GM18508 (cell line): ENCODE measurements around the gene LIPG.
"Not testable (repeated sequence)": the region's sequence is repeated elsewhere in the genome, so short reads cannot be mapped to it uniquely, and the experiment has no call there.

Experiments used
- ATAC-seq: cut with Tn5 transposase; IDR thresholded peaks from one replicate; pipeline ENCODE4 v1.9.1; 2021; ENCODE audit warnings: moderate number of reproducible peaks; ENCODE audit not compliant: insufficient read depth, unreplicated experiment

Gene LIPG

GRCh38 chr18:49544362-49544761 lies 17.5 kb upstream of the LIPG start:
- ATAC-seq: no peak

- no peak for ATAC-seq
These were observed 15.6 kb upstream of the LIPG start for GRCh38 chr18:49546278-49546677.

DNA sequence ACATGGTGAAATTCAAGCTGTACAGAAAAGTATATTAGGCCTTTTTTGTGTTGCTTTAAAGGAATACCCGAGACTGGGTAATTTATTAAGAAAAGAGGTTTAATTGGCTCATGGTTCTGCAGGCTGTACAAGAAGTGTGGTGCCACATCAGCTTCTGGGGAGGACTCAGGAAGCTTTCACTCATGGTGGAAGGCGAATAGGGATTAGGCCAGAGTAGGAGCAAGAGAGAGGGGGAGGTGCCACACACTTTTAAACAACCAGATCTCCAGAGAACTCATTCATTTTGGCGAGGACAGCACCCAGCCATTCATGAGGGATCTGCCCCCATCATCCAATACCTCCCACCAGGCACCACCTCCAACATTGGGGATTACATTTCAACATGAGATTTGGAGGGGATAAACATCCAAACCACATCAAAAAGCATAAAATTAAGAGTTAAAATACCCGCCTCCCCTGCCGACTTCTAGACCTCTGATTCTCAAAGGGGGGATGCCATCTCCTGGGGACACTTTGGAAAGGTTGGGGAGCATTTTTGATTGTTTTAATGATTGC lies 15.1 kb upstream of the LIPG start:
- no peak for ATAC-seq

- no peak for ATAC-seq
These were observed 14.2 kb upstream of the LIPG start for GRCh38 chr18:49547701-49548100.

GRCh38 chr18:49548229-49548636 lies 13.6 kb upstream of the LIPG start:
- no peak for ATAC-seq

GRCh38 chr18:49550621-49551339 lies 11.1 kb upstream of the LIPG start:
- no peak for ATAC-seq

GRCh38 chr18:49553003-49553402 lies 8.9 kb upstream of the LIPG start:
- no peak for ATAC-seq

GRCh38 chr18:49555641-49556040 lies 6.2 kb upstream of the LIPG start:
- no peak for ATAC-seq

DNA sequence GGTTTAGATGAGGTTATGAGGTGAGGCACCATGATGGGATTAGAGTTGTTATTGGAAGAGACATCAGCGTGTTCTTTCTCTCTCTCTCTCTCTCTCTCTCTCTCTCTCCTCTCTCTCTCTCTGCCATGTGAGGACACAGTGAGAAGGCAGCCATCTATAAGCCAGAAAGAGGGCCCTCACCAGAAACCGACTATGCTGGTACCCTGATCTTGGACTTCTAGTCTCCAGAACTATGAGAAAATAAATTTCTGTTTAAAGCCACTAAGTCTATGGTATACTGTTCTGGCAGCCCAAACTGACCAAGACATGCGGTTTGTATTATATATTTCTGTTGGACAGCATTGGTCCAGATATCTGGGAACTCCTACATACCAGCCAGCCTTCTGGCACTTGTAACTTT lies 3.5 kb upstream of the LIPG start:
- ATAC-seq: no peak

DNA sequence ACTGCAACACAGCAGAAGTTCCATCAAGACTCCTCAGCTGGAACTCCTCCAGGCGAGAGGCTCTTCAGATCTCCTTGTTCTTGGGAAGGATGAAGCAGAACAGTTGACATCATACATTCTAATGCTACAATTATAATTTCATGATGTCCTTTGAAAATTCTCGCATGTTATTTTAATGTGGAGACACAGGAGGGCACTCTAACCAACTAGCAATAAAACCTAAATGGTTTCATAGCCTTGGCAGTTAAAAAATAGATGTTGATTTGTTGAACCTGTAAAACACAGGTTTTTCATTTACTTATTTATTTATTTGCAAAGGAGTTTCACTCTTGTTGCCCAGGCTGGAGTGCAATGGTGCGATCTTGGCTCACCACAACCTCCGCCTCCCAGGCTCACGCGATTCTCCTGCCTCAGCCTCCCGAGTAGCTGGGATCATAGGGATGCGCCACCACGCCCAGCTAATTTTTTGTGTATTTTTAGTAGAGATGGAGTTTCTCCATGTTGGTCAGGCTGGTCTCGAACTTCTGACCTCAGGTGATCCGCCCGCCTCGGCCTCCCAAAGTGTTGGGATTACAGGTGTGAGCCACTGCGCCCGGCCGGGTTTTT lies 2.4 kb upstream of the LIPG start:
- ATAC-seq: not testable (repeated sequence)

GRCh38 chr18:49560277-49560623 lies 1.6 kb upstream of the LIPG start:
- ATAC-seq: no peak

DNA sequence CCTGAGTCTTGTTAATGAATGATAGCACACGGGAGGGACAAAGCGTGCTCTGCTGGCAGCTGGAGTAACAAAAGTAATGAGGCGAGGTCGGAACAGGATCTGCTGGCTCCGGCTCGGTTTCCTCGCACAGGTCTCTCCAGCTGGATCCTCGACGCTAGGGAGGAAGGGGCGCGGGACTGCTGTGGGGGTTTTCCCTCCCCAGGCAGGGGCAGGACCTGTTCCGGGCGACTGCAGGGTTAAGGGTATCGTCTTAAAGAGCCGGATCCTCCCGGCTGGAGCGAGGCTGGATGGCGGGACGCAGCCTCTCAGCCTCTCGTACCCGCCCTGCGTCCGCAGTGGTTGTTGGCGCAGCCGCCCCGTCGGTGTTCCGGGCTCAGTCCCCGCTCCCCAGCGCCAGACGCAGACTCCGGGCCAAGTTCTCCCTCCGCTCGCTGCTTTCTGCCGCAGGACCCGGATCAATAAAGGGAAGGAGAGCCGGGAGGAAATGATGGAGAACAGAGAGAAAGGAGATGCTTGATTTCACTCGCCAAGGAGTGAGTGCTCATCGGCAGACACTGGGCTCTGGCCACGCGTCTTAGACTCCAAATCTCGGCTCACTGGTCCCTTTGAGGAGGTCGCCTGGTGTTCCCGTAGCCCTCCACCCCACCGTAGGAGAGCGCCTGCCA lies 1.1 kb upstream of the LIPG start:
- ATAC-seq: no peak

DNA sequence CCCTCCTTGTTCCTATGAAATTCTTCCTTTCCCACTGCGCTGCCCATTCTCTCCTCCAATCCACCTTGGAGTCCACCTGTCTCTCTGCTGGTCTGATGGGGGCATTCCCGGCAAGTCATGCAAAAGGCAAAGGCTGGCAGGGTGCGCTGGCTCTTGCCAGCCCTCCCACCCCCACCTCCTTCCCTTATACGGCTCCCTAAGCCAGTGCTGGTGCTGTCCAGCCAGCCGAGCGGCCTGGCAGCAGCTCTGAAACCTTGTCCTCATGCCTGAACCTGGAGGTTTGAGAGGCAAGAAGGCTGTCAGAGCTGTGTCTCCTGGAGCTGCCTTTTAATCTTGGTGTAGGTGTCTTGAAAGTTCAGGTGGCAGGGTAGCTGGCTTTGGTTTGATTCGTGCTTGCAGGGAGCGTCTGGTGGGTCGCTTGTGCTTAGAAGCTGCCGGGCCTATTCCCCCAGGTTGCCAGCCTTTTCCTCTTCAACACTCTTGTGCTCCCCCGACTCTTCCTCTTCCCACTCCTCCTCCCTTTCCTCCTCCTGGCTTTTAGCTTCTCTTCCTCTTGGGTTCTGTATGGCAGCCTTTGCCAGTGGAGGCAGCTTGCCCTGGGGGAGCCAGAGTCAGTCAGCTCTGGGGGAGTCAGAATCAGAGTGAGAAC lies 748 bp downstream of the LIPG start:
- no peak for ATAC-seq

DNA sequence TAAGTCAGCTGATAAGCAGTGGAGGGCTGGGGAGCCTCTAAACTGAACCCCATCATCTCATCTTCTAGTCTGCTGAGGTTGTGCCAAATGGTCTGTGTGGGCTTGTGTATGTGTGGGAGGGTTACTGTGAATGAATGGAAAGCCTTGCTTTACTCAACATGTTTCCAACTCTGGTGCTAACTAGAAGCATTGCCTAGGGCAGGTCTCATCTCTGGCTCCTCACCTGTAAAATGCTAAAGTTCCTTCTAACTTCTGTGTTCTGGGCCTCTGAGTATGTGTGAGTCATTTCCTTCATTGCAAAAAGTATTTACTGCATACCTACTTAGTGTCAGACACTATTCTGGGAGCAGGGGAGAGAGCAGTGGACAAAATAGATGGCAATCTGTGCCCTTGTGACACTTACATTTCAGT lies 1.3 kb downstream of the LIPG start:
- no peak for ATAC-seq

DNA sequence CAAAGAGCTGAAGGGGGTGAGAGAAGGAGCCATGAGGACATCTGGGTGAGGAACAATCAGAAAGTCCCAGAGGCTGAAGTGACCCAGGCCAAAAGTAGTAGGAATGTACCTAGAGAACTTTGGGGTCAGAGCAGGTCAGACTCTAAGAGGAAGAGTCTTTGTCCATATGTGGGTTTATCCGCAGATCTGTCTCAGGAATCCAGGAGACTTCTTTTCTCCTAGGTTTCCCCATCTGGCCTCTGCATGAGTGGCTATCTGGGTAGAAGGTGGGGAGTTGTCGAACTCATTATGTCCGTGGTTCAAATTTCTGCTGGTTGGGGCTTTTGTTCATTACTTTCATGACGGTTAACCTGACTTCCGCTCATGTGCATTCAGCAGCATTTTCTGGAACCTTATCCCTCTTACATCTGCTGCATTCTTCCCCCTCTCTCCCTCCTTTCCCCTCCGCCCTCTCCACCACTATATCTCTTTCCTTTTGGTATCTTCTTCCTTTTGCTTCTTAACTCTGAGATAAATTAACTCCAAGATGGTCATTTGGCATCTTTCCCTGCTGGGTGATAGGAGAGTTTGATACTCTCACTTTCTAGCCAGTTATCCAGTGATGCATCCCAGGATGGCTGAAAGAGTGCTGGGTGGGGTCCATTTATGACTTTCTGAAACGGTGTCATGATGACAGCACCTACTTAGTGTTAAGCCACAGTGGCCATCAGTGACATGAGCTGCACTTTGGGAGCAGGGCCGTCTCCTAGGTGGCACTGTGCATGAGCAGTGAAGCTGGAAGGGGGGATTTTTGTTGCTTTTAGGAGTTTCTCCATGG lies 2.1 kb downstream of the LIPG start:
- ATAC-seq: no peak

GRCh38 chr18:49564518-49564834 lies 2.6 kb downstream of the LIPG start:
- no peak for ATAC-seq

DNA sequence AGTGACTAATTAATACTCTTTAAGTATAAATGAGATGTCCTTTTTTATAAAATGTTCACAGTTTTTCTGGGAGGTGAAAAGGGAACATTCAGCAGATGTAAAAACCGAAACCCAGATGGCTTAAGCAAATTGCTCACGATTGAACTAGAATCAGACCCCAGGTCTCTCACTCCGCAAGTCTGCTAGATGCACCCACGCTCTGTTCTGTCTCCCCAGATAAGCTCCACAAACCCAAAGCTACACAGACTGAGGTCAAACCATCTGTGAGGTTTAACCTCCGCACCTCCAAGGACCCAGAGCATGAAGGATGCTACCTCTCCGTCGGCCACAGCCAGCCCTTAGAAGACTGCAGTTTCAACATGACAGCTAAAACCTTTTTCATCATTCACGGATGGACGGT lies 3.2 kb downstream of the LIPG start:
- no peak for ATAC-seq

DNA sequence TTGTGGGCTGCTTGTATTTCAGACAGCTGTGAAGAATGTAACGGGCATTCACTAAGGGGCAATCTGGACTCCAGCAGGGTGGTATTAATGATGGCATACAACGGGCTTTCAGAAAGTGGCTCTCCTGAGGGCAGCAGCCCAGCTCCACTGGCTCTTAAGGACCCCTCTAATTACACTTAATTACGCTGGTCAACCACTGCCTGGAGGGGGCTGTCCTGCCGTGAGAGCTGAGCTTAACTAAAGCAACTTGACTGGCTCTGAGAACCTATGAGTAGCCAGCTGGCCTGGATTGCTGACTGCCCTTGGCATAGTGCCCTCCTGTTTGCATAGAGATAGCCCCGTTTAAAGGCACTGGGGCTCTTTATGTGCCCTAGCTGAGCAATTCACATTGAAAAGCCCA lies 3.8 kb downstream of the LIPG start:
- ATAC-seq: no peak

GRCh38 chr18:49566217-49566770 lies 4.4 kb downstream of the LIPG start:
- no peak for ATAC-seq

- ATAC-seq: no peak
These were observed 5.1 kb downstream of the LIPG start for GRCh38 chr18:49566985-49567384.
